Testis (tissue), 3 donors: ENCODE measurements around the gene G2E3. TPM values are rescaled to one million over a fixed set of nuclear protein-coding genes. Genes with fewer than 3 reads are reported as not detected.
"Not testable (repeated sequence)": the region's sequence is repeated elsewhere in the genome, so short reads cannot be mapped to it uniquely, and the experiment has no call there.

ENCODE experiments used
- DNase-seq: peaks from one replicate; pipeline ENCODE4 v3.0.0-alpha.2; 2019
- H3K27ac ChIP-seq, 2 donors: fragments of 200-600 bp; sonication (generic); one replicate each; pipeline ENCODE4 v1.5.1; 2019
- H3K27me3 ChIP-seq: fragments of 200-600 bp; sonication (generic); one replicate; pipeline ENCODE4 v1.5.1; 2019
- H3K36me3 ChIP-seq: fragments of 200-600 bp; sonication (generic); one replicate; pipeline ENCODE4 v1.5.1; 2017; ENCODE audit warnings: low read depth; ENCODE audit errors: missing control alignments
- H3K4me1 ChIP-seq: fragments of 200-600 bp; sonication (generic); one replicate; pipeline ENCODE4 v1.5.1; 2019
- H3K4me3 ChIP-seq, 2 donors: fragments of 200-600 bp; sonication (generic); one replicate each; pipeline ENCODE4 v1.5.1; 2017 to 2019
- H3K9me3 ChIP-seq: fragments of 200-600 bp; sonication (generic); one replicate; pipeline ENCODE4 v1.5.1; 2017
- POLR2A ChIP-seq: fragments of 450-650 bp; IDR thresholded peaks from one replicate; pipeline ENCODE4 v1.6.1; 2017; ENCODE audit warnings: antibody characterized with exemption, mild to moderate bottlenecking, moderate library complexity
- WGBS, 2 donors: methylation state at CpG; one replicate each; pipeline ENCODE4 v1.1.5; 2018; 5-methylcytosine and 5-hydroxymethylcytosine counted together
- intact Hi-C: fragments of 100-400 bp; cut with DNase I; formaldehyde crosslinking; loops from one replicate; pipeline ENCODE4 v1.15.1; 2023; ENCODE audit warnings: low total_unique reads
- polyA plus RNA-seq: library from polyadenylated mRNA; stranded (reverse); fragments of 350-450 nt; fragmentation: Illumina TruSeq; extraction: RNeasy Lipid Tissue Mini Kit (QIAGEN cat#74804); gene quantifications from one replicate; pipeline ENCODE4 v1.2.3, GENCODE V29; 2014; ENCODE audit warnings: low read depth, low replicate concordance; ENCODE audit not compliant: insufficient read depth
- total RNA-seq, 2 donors: library from RNA; depleted of rRNA; stranded (reverse); fragments of >200 nt; gene quantifications; one replicate each; pipeline ENCODE4 v1.2.3, GENCODE V29; 2016
- TF ChIP-seq, protein P1 (sequence below), 3 experiments: fragments of 450-650 bp in 2 of 3; fragments of 200-600 bp in 1 of 3; sonication (generic) in 1 of 3; IDR thresholded peaks; one replicate each; pipeline ENCODE4 v1.5.1; 2016 to 2019; ENCODE audit warnings: antibody characterized with exemption in 3 of 3, mild to moderate bottlenecking in 2 of 3, moderate library complexity in 1 of 3

Gene G2E3
- total and polyA plus RNA-seq, 3 donors from 2014 or later: 29.5 to 53.2 (median 42.7) TPM

DNA sequence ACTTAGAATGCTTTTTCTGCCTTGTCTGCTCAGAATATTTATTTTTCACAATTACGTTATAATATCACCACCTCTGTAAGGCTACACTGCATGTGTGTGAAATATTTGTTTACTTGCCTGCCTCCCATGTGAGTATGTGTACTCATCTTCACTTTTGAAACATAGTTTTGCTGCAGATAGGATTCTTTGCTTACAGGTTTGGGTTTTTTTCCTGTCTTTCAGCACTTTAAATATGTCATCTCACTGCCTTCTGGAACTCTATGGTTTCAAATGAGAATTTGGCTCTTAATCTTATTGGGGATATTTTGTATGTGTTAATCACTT, 10.9 kb downstream of the G2E3 start:
- no peak for DNase-seq
- H3K4me3 ChIP-seq: no peak overlapping the region
- TF ChIP-seq, protein P1, sequence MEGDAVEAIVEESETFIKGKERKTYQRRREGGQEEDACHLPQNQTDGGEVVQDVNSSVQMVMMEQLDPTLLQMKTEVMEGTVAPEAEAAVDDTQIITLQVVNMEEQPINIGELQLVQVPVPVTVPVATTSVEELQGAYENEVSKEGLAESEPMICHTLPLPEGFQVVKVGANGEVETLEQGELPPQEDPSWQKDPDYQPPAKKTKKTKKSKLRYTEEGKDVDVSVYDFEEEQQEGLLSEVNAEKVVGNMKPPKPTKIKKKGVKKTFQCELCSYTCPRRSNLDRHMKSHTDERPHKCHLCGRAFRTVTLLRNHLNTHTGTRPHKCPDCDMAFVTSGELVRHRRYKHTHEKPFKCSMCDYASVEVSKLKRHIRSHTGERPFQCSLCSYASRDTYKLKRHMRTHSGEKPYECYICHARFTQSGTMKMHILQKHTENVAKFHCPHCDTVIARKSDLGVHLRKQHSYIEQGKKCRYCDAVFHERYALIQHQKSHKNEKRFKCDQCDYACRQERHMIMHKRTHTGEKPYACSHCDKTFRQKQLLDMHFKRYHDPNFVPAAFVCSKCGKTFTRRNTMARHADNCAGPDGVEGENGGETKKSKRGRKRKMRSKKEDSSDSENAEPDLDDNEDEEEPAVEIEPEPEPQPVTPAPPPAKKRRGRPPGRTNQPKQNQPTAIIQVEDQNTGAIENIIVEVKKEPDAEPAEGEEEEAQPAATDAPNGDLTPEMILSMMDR (IDR thresholded peaks at IDR 0.05): no peak
- TF ChIP-seq POLR2A: no peak
- WGBS, 2 donors: 85 to 90% methylated on average over 1 of the region's 1 CpG
- no peaks in the 10 kb centered on the region for H3K27me3 ChIP-seq
- H3K4me1 ChIP-seq: no peaks in the 10 kb centered on the region
- intact Hi-C loops: no loop called here
- no peaks in the 10 kb centered on the region for H3K36me3 ChIP-seq
- no peaks in the 10 kb centered on the region for H3K9me3 ChIP-seq
- H3K27ac ChIP-seq: no peak overlapping the region

DNA sequence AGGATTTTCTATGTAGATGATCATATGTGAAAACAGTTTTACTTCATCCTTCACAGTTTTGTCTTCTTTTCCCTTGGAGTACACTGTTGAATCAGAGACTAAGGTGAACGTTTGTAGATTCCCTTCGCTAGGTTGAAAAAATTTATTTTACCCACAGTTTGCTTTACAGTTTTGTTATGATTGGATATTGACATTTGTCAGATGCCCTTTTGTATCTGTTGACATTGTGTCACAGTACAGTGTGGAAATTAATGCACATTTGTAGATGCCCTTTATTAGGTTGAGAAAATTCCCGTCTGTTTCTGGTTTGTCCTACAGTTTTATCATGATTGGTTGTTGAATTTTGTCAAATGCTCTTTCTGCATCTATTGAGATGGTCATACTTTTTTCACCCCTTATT, 13.3 kb downstream of the G2E3 start:
- H3K4me3 ChIP-seq: no peak overlapping the region
- no peaks in the 10 kb centered on the region for H3K4me1 ChIP-seq
- TF ChIP-seq, protein P1 (IDR thresholded peaks at IDR 0.05): no peak
- no peak for TF ChIP-seq POLR2A
- H3K36me3 ChIP-seq: no peaks in the 10 kb centered on the region
- WGBS, 2 donors: 92 to 96% methylated on average over 3 of the region's 3 CpGs
- H3K9me3 ChIP-seq: no peaks in the 10 kb centered on the region
- intact Hi-C loops: no loop called here
- no peaks in the 10 kb centered on the region for H3K27me3 ChIP-seq
- DNase-seq: no peak
- H3K27ac ChIP-seq: no peak overlapping the region

DNA sequence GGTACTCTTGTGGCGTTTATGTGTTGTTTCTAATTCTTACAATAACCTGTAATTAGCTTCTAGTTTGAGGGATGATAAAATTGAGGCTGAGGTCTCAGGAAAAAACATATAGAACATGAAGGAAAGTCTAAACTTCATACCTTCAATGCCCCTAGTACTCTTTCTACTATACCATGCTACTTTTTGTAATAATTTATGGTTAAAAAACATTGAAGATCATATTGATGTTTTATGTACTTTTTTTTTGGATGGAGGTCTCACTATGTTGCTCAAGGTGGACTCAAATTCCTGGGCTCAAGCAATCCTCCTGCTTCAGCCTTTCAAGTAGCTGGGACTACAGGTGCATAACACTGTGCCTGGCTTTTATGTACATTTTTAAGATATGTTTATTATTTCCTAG, 13.8 kb downstream of the G2E3 start:
- Histone ChIP-seq H3K27me3 (no peaks in the 10 kb centered on the region), H3K4me1 (no peaks in the 10 kb centered on the region), H3K4me3 (no peak overlapping the region), H3K9me3 (no peaks in the 10 kb centered on the region), H3K27ac (no peak overlapping the region), H3K36me3 (no peaks in the 10 kb centered on the region)
- TF ChIP-seq POLR2A: no peak
- TF ChIP-seq, protein P1 (IDR thresholded peaks at IDR 0.05): no peak
- 85 to 90% methylated on average over 1 of the region's 1 CpG for WGBS, 2 donors
- no peak for DNase-seq
- intact Hi-C loops: no loop called here

DNA sequence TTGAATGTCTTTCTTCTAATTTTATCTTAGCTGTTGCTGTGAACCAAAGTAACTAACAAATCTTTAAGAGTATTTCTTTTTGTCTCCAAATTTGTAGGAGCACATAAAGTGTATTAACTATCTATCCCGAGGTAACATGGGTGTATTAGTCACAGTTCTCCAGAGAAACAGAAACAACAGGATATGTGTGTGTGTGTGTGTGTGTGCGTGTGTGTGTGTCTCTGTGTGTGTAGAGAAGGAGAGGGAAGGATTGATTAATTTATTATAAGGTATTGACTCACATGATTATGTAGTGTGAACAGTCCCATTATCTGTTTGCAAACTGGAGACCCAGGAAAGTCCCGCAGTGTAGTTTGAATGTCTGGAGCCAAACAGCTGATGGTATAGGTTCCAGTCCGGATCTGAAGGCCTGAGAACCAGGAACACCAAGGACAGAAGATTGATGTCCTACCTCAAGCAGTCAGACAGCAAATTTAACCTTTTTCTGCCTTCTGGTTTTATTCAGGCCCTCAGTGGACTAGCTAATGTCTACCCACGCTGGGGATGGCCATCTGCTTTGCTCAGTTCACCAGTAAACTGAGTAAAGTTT, 14.4 kb downstream of the G2E3 start:
- TF ChIP-seq POLR2A: no peak
- TF ChIP-seq, protein P1 (IDR thresholded peaks at IDR 0.05): no peak
- no peak overlapping the region for H3K27ac ChIP-seq
- H3K9me3 ChIP-seq: no peaks in the 10 kb centered on the region
- no peaks in the 10 kb centered on the region for H3K36me3 ChIP-seq
- no peaks in the 10 kb centered on the region for H3K27me3 ChIP-seq
- intact Hi-C loops: no loop called here
- DNase-seq: no peak
- no peaks in the 10 kb centered on the region for H3K4me1 ChIP-seq
- 88% methylated on average over 5 of the region's 5 CpGs for WGBS, 2 donors
- H3K4me3 ChIP-seq: no peak overlapping the region

DNA sequence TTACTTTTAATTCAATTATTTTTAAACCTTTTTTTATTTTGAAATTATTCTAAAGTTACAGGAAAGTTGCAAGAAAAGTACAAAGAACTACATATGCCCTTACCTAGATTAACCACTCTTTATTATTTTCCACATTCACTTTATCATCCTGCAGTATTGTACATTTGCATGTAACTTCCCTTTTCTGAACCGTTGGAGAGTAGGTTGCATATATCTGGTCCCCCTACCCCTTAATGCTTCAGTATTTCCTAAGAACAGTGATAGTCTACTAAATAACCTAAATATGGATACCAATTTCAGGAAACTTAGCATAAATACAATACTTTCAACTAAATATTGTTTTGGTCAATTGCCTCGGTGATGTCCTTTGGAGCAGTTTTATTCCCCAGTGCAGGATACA, 15.0 kb downstream of the G2E3 start:
- intact Hi-C loops: no loop called here
- Histone ChIP-seq H3K36me3 (no peaks in the 10 kb centered on the region), H3K27ac (no peak overlapping the region), H3K9me3 (no peaks in the 10 kb centered on the region), H3K4me1 (no peaks in the 10 kb centered on the region), H3K4me3 (no peak overlapping the region), H3K27me3 (no peaks in the 10 kb centered on the region)
- WGBS, 2 donors: 89 to 91% methylated on average over 2 of the region's 2 CpGs
- DNase-seq: no peak
- TF ChIP-seq, protein P1 (IDR thresholded peaks at IDR 0.05): no peak
- TF ChIP-seq POLR2A: no peak

DNA sequence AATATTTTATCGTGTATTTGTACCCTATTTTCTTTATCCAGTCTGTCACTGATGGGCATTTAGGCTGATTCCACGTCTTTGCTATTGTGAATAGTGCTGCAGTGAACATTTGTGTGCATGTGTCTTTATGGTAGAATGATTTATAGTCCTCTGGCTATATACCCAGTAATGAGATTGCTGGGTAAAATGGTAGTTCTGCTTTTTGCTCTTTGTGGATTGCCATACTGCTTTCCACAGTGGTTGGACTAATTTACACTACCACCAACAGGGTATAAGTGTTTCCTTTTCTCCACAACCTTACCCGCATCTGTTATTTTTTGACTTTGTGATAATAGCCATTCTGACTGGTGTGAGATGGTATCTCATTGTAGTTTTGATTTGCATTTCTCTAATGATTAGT, 15.8 kb downstream of the G2E3 start:
- H3K9me3 ChIP-seq: not testable (repeated sequence)
- 91 to 95% methylated on average over 3 of the region's 3 CpGs for WGBS, 2 donors

DNA sequence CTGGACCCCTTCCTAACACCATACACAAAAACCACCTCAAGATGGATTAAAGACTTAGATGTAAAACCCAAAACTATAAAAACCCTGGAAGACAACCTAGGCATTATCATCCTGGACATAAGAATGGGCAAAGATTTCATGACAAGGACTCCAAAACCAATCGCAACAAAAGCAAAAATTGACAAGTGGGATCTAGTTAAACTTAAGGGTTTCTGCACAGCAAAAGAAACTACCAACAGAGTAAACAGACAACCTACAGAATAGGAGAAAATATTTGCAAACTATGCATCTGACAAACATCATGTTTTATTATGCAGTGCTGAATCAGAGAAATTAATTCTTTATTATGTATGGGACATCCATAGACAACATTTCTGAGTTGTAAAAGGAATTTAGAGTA, 17.4 kb downstream of the G2E3 start:
- H3K9me3 ChIP-seq, H3K27me3 ChIP-seq, H3K4me3 ChIP-seq, H3K27ac ChIP-seq, H3K4me1 ChIP-seq, intact Hi-C loops, DNase-seq, H3K36me3 ChIP-seq: not testable (repeated sequence)
- 100% methylated on average over 1 of the region's 1 CpG for WGBS, 2 donors

More for the DNA sequence above, 15.8 kb downstream of the G2E3 start:
- H3K27ac ChIP-seq, intact Hi-C loops, H3K36me3 ChIP-seq, DNase-seq, H3K4me3 ChIP-seq, H3K4me1 ChIP-seq, H3K27me3 ChIP-seq: not testable (repeated sequence)
